DOHH2 (cell line): ENCODE results near the gene TAPBPL.
"Not testable (repeated sequence)": the region's sequence is repeated elsewhere in the genome, so short reads cannot be mapped to it uniquely, and the experiment has no call there.

Experiments used
- H3F3A ChIP-seq: fragments of 200-600 bp; sonication (generic), shearing (Covaris generic); 2 replicates; pipeline ENCODE4 v1.6.0; 2016; ENCODE audit warnings: antibody characterized with exemption, mild to moderate bottlenecking; ENCODE audit not compliant: control insufficient read depth, insufficient read depth
- H3K27ac ChIP-seq: fragments of 200-600 bp; sonication (generic); 2 replicates; pipeline ENCODE4 v1.5.1; 2014; ENCODE audit warnings: low read depth, mild to moderate bottlenecking, low read length, moderate library complexity
- H3K27me3 ChIP-seq: fragments of 200-600 bp; sonication (generic); 2 replicates; pipeline ENCODE4 v1.6.1; 2014; ENCODE audit warnings: mild to moderate bottlenecking, low read length, mixed read lengths; ENCODE audit not compliant: control insufficient read depth
- H3K36me3 ChIP-seq: fragments of 200-600 bp; sonication (generic); 2 replicates; pipeline ENCODE4 v1.6.1; 2014; ENCODE audit warnings: mild to moderate bottlenecking, low read length, moderate library complexity, mixed read lengths; ENCODE audit not compliant: control insufficient read depth
- H3K4me1 ChIP-seq: fragments of 200-600 bp; sonication (generic); 2 replicates; pipeline ENCODE4 v1.6.1; 2014; ENCODE audit warnings: mild to moderate bottlenecking, low read length, mixed read lengths; ENCODE audit not compliant: control insufficient read depth
- H3K4me2 ChIP-seq: fragments of 200-600 bp; sonication (generic); 2 replicates; pipeline ENCODE4 v1.6.0; 2014; ENCODE audit warnings: mild to moderate bottlenecking, low read length, moderate library complexity
- H3K4me3 ChIP-seq: fragments of 200-600 bp; sonication (generic); 2 replicates; pipeline ENCODE4 v1.5.1; 2014; ENCODE audit warnings: mild to moderate bottlenecking, low read length, mixed read lengths
- H3K79me2 ChIP-seq: fragments of 200-600 bp; sonication (generic); 2 replicates; pipeline ENCODE4 v1.6.1; 2014; ENCODE audit warnings: mild to moderate bottlenecking, low read length, mixed read lengths; ENCODE audit not compliant: control insufficient read depth
- H3K9me2 ChIP-seq: fragments of 200-600 bp; sonication (generic); replicated peaks from 2 replicates; pipeline ENCODE4 v1.6.1; 2014; ENCODE audit warnings: mild to moderate bottlenecking, low read length, mixed read lengths; ENCODE audit not compliant: control insufficient read depth
- H3K9me3 ChIP-seq: fragments of 200-600 bp; sonication (generic); 2 replicates; pipeline ENCODE4 v1.6.1; 2014; ENCODE audit warnings: antibody characterized with exemption, low read length, mixed read lengths; ENCODE audit not compliant: control insufficient read depth, insufficient read depth
- H4K20me1 ChIP-seq: fragments of 200-600 bp; sonication (generic); 2 replicates; pipeline ENCODE4 v1.6.0; 2014; ENCODE audit warnings: low read depth, mild to moderate bottlenecking, antibody characterized with exemption, low read length, moderate library complexity; ENCODE audit not compliant: control insufficient read depth, insufficient read depth
- CTCF ChIP-seq: fragments of 200-600 bp; sonication (generic); IDR thresholded peaks from one replicate; pipeline ENCODE4 v1.5.1; 2014; ENCODE audit warnings: antibody characterized with exemption, mild to moderate bottlenecking, low read depth, low read length; ENCODE audit not compliant: poor library complexity, severe bottlenecking
- EZH2phosphoT487 ChIP-seq: fragments of 200-600 bp; sonication (generic); IDR thresholded peaks from 2 replicates; pipeline ENCODE4 v1.6.1; 2017; ENCODE audit warnings: borderline replicate concordance, mild to moderate bottlenecking, antibody characterized with exemption, low read length, moderate library complexity, mixed read lengths

Gene TAPBPL

GRCh38 chr12:6464531-6464930, 12.7 kb downstream of the TAPBPL start:
- H4K20me1 ChIP-seq, result no peaks in the 10 kb centered on the region
- TF ChIP-seq CTCF (no peak), EZH2phosphoT487 (no peak)
- no peaks in the 10 kb centered on the region for H3K27me3 ChIP-seq
- H3K27ac ChIP-seq, result no peak overlapping the region
- peaks cover 63% of the 10 kb centered on the region for H3K79me2 ChIP-seq
- no peak overlapping the region for H3K4me3 ChIP-seq
- no peak overlapping the region for H3K4me2 ChIP-seq
- H3K4me1 ChIP-seq, result peaks cover 86% of the 10 kb centered on the region
- H3K9me3 ChIP-seq, result no peaks in the 10 kb centered on the region
- peaks cover 92% of the 10 kb centered on the region for H3K36me3 ChIP-seq
- H3F3A ChIP-seq, result peaks cover 18% of the 10 kb centered on the region
- H3K9me2 ChIP-seq, result no peaks in the 10 kb centered on the region

- peaks cover 18% of the 10 kb centered on the region for H3F3A ChIP-seq
- H3K4me3 ChIP-seq, result no peak overlapping the region
- peak overlapping the region; percentile 19 for H3K27ac ChIP-seq
- no peaks in the 10 kb centered on the region for H3K9me3 ChIP-seq
- H4K20me1 ChIP-seq, result no peaks in the 10 kb centered on the region
- H3K9me2 ChIP-seq, result no peaks in the 10 kb centered on the region
- peaks cover 79% of the 10 kb centered on the region for H3K4me1 ChIP-seq
- no peaks in the 10 kb centered on the region for H3K27me3 ChIP-seq
- peaks cover 90% of the 10 kb centered on the region for H3K36me3 ChIP-seq
- peak overlapping the region; percentile 17 for H3K4me2 ChIP-seq
- H3K79me2 ChIP-seq, result peaks cover 72% of the 10 kb centered on the region
- peak; percentile 88 for TF ChIP-seq CTCF
- TF ChIP-seq EZH2phosphoT487, result no peak
Measured at GRCh38 chr12:6465467-6466183, 13.8 kb downstream of the TAPBPL start.

- Histone ChIP-seq H3K9me3 (no peaks in the 10 kb centered on the region), H3K4me1 (peaks cover 76% of the 10 kb centered on the region), H3F3A (peaks cover 16% of the 10 kb centered on the region)
Measured at GRCh38 chr12:6466184-6466573, 14.3 kb downstream of the TAPBPL start.

GRCh38 chr12:6466751-6467150, 14.9 kb downstream of the TAPBPL start:
- H3K79me2 ChIP-seq, result peaks cover 72% of the 10 kb centered on the region
- not testable (repeated sequence) for H3K27ac ChIP-seq, H3K4me3 ChIP-seq, H3K9me2 ChIP-seq, H3K27me3 ChIP-seq, H3K9me3 ChIP-seq, H4K20me1 ChIP-seq, H3K4me2 ChIP-seq
- peaks cover 79% of the 10 kb centered on the region for H3K36me3 ChIP-seq
- H3F3A ChIP-seq, result peaks cover 17% of the 10 kb centered on the region
- peaks cover 74% of the 10 kb centered on the region for H3K4me1 ChIP-seq

More at GRCh38 chr12:6466184-6466573, 14.3 kb downstream of the TAPBPL start:
- Histone ChIP-seq H3K4me2 (peak overlapping the region; percentile 17; the same call in 1 of the 2 replicates), H4K20me1 (no peaks in the 10 kb centered on the region), H3K27ac (peak overlapping the region; percentile 19), H3K27me3 (peaks cover under 1% of the 10 kb centered on the region; the same call in 1 of the 2 replicates), H3K79me2 (peaks cover 72% of the 10 kb centered on the region), H3K36me3 (peaks cover 85% of the 10 kb centered on the region), H3K9me2 (no peaks in the 10 kb centered on the region), H3K4me3 (no peak overlapping the region)
- TF ChIP-seq EZH2phosphoT487 (no peak), CTCF (no peak)

- H3K27ac ChIP-seq, H3K27me3 ChIP-seq, H3K9me3 ChIP-seq, H4K20me1 ChIP-seq, H3K9me2 ChIP-seq: not testable (repeated sequence)
- Histone ChIP-seq H3K36me3 (peaks cover 69% of the 10 kb centered on the region), H3K4me3 (peak overlapping the region; percentile 95), H3K4me2 (peak overlapping the region; percentile 78), H3K4me1 (peaks cover 65% of the 10 kb centered on the region), H3F3A (peaks cover 13% of the 10 kb centered on the region), H3K79me2 (peaks cover 67% of the 10 kb centered on the region)
Measured at GRCh38 chr12:6467571-6468282, 15.9 kb downstream of the TAPBPL start.
